PC-3 (cell line): ENCODE measurements around the gene IQCF5. TPM values are rescaled to one million over a fixed set of nuclear protein-coding genes. Genes with fewer than 3 reads are reported as not detected.
"Not testable (repeated sequence)": the region's sequence is repeated elsewhere in the genome, so short reads cannot be mapped to it uniquely, and the experiment has no call there.

Experiments used
- ATAC-seq: fragments of 200-7000 bp; cut with Tn5 transposase; 2 replicates; pipeline ENCODE4 v1.9.1; 2020; ENCODE audit warnings: mild to moderate bottlenecking, moderate library complexity
- BruUV-seq: library from RNA; stranded (reverse); fragments of 400-500 nt; replicated peaks from 2 replicates; lab custom pipeline; 2021; lab: Mats Ljungman, UMichigan
- CTCF ChIA-PET: fragments of 300-600 bp; sonication (Branson Sonifier 250); formaldehyde crosslinking; loops from one replicate; lab custom pipeline; 2022; ENCODE audit warnings: antibody characterized with exemption; lab: Charles Lee
- POLR2A ChIA-PET: fragments of 300-600 bp; sonication (Branson Sonifier 250); formaldehyde crosslinking; loops from one replicate; lab custom pipeline; 2022; ENCODE audit warnings: antibody characterized with exemption; ENCODE audit not compliant: unreplicated experiment; lab: Charles Lee
- DNase-seq: peaks from one replicate; pipeline ENCODE4 v3.0.0-alpha.2; 2015
- H2AFZ ChIP-seq: fragments of 300-600 bp; sonication (generic); 2 replicates; pipeline ENCODE4 v1.6.0; 2016; ENCODE audit warnings: antibody characterized with exemption, low read length
- H3F3A ChIP-seq: fragments of 300-600 bp; sonication (generic); one replicate; pipeline ENCODE4 v1.6.0; 2017; ENCODE audit warnings: antibody characterized with exemption, low read length, control low read depth, mild to moderate bottlenecking; ENCODE audit not compliant: unreplicated experiment
- H3K27ac ChIP-seq: fragments of 300-600 bp; sonication (generic); 2 replicates; pipeline ENCODE4 v1.5.1; 2016; ENCODE audit warnings: mild to moderate bottlenecking, low read length
- H3K27me3 ChIP-seq: fragments of 300-600 bp; sonication (generic); 2 replicates; pipeline ENCODE4 v1.6.1; 2016; ENCODE audit warnings: low read length, mixed read lengths
- H3K36me3 ChIP-seq: fragments of 300-600 bp; sonication (generic); 2 replicates; pipeline ENCODE4 v1.6.1; 2016; ENCODE audit warnings: low read depth, mixed run types, low read length, mixed read lengths
- H3K4me1 ChIP-seq: fragments of 300-600 bp; sonication (generic); 2 replicates; pipeline ENCODE4 v1.5.1; 2016; ENCODE audit warnings: low read length; ENCODE audit not compliant: insufficient read depth
- H3K4me2 ChIP-seq: fragments of 300-600 bp; sonication (generic); 2 replicates; pipeline ENCODE4 v1.6.0; 2016; ENCODE audit warnings: low read length
- H3K4me3 ChIP-seq: fragments of 300-600 bp; sonication (generic); 2 replicates; pipeline ENCODE4 v1.5.1; 2016; ENCODE audit warnings: mild to moderate bottlenecking, low read length, mixed read lengths
- H3K79me2 ChIP-seq: fragments of 300-600 bp; sonication (generic); 2 replicates; pipeline ENCODE4 v1.6.1; 2017; ENCODE audit warnings: low read length, mixed read lengths
- H3K9ac ChIP-seq: fragments of 300-600 bp; sonication (generic); 2 replicates; pipeline ENCODE4 v1.6.0; 2016; ENCODE audit warnings: mild to moderate bottlenecking, low read length
- H3K9me2 ChIP-seq: fragments of 300-600 bp; sonication (generic); replicated peaks from 2 replicates; pipeline ENCODE4 v1.6.1; 2016; ENCODE audit warnings: mixed run types, low read length, mixed read lengths
- H3K9me3 ChIP-seq: fragments of 300-600 bp; sonication (generic); 2 replicates; pipeline ENCODE4 v1.6.1; 2016; ENCODE audit warnings: low read length, mixed read lengths
- H4K20me1 ChIP-seq: fragments of 300-600 bp; sonication (generic); 2 replicates; pipeline ENCODE4 v1.6.1; 2016; ENCODE audit warnings: low read length, mixed read lengths
- EZH2 ChIP-seq: fragments of 300-600 bp; sonication (generic); IDR thresholded peaks from one replicate; pipeline ENCODE4 v1.6.1; 2017; ENCODE audit warnings: antibody characterized with exemption, mild to moderate bottlenecking, low read length; ENCODE audit not compliant: unreplicated experiment
- EZH2phosphoT487 ChIP-seq: fragments of 300-600 bp; sonication (generic); IDR thresholded peaks from 2 replicates; pipeline ENCODE4 v1.6.1; 2018; ENCODE audit warnings: mild to moderate bottlenecking, antibody characterized with exemption, low read length, borderline replicate concordance
- intact Hi-C: fragments of 100-400 bp; cut with micrococcal nuclease; formaldehyde crosslinking; loops from 2 replicates; pipeline ENCODE4 v1.9.0; 2023
- total RNA-seq: library from RNA; depleted of rRNA; stranded (reverse); fragments of >200 nt; gene quantifications from 2 replicates; pipeline ENCODE4 v1.2.3, GENCODE V29; 2014
- TF ChIP-seq, protein P1 (sequence below): fragments of 300-600 bp; sonication (generic); conservative IDR thresholded peaks from 2 replicates; pipeline ENCODE4 v1.5.1; 2017; ENCODE audit warnings: antibody characterized with exemption, low read depth, mild to moderate bottlenecking, low read length

IQCF5 gene
- total RNA-seq, 1 experiment from 2014 or later, result not detected

GRCh38 chr3:51908026-51908425, 32.6 kb upstream of the IQCF5 start:
- ChIA-PET CTCF (no interaction called here), POLR2A (no interaction called here)
- Histone ChIP-seq H3F3A (peaks cover 1% of the 10 kb centered on the region), H3K4me3 (no peak overlapping the region), H3K9me3 (peaks cover 4% of the 10 kb centered on the region; the same call in 1 of the 2 replicates), H3K4me1 (peaks cover under 1% of the 10 kb centered on the region; the same call in 1 of the 2 replicates), H4K20me1 (no peaks in the 10 kb centered on the region), H3K9ac (no peak overlapping the region), H3K4me2 (no peak overlapping the region), H2AFZ (no peak overlapping the region), H3K27me3 (no peaks in the 10 kb centered on the region), H3K79me2 (no peaks in the 10 kb centered on the region), H3K27ac (no peak overlapping the region), H3K9me2 (no peaks in the 10 kb centered on the region), H3K36me3 (no peaks in the 10 kb centered on the region)
- no TSS peak for BruUV-seq
- ATAC-seq (no peak), DNase-seq (no peak)
- intact Hi-C loops, result no loop called here
- TF ChIP-seq EZH2phosphoT487 (no peak), EZH2 (no peak)
- TF ChIP-seq, protein P1, sequence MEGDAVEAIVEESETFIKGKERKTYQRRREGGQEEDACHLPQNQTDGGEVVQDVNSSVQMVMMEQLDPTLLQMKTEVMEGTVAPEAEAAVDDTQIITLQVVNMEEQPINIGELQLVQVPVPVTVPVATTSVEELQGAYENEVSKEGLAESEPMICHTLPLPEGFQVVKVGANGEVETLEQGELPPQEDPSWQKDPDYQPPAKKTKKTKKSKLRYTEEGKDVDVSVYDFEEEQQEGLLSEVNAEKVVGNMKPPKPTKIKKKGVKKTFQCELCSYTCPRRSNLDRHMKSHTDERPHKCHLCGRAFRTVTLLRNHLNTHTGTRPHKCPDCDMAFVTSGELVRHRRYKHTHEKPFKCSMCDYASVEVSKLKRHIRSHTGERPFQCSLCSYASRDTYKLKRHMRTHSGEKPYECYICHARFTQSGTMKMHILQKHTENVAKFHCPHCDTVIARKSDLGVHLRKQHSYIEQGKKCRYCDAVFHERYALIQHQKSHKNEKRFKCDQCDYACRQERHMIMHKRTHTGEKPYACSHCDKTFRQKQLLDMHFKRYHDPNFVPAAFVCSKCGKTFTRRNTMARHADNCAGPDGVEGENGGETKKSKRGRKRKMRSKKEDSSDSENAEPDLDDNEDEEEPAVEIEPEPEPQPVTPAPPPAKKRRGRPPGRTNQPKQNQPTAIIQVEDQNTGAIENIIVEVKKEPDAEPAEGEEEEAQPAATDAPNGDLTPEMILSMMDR, result no peak

DNA sequence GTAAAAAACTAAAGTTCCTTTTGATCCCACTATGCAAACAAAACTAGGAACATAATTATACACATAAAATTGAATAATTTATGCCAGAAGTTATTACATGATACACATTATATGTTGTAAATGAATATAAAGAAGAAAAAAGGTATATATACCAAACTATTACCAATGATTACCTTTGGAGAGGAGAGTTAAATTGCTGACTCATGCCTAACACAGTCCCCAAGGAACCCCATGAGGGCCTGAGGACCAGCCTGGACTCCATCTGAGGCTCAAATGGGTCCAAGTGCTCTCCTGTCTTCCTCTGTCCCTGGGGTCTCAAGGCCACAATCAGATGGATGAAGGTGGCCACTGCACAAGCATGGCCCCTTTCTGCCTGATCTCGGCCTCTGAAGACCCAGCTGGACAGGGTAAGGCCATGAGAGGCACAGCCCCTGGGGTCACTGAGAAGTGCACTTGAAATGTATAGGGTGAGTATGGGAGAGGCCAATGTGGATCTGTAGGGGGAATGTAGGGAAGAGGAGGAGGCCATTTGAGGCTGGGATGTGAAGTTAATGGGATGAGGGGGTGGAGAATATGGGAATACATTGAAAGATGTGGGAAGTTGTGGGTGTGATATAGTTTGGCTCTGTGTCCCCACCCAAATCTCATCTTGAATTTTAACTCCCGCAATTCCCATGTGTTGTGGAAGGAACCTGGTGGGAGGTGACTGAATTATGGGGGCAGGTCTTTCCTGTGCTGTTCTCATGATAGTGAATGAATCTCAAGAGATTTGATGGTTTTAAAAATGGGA, 28.8 kb upstream of the IQCF5 start:
- Histone ChIP-seq H4K20me1 (no peaks in the 10 kb centered on the region), H3K9ac (no peak overlapping the region), H3K4me3 (no peak overlapping the region), H3K79me2 (no peaks in the 10 kb centered on the region), H3F3A (no peaks in the 10 kb centered on the region), H2AFZ (no peak overlapping the region), H3K9me3 (peaks cover 7% of the 10 kb centered on the region; the same call in 1 of the 2 replicates), H3K4me2 (no peak overlapping the region), H3K27me3 (no peaks in the 10 kb centered on the region), H3K27ac (no peak overlapping the region), H3K9me2 (no peaks in the 10 kb centered on the region), H3K36me3 (0 out of 2 replicates have a peak, but pooled peaks cover 2% of the 10 kb centered on the region), H3K4me1 (peaks cover 19% of the 10 kb centered on the region)
- ChIA-PET POLR2A (no interaction called here), CTCF (no interaction called here)
- no TSS peak for BruUV-seq
- TF ChIP-seq, protein P1, result no peak
- TF ChIP-seq EZH2, result no peak
- no peak for TF ChIP-seq EZH2phosphoT487
- ATAC-seq (no peak), DNase-seq (no peak)
- intact Hi-C loops, result no loop called here

- BruUV-seq, H3K9me2 ChIP-seq, H3K9me3 ChIP-seq, POLR2A ChIA-PET, H3K4me3 ChIP-seq, H3K79me2 ChIP-seq, intact Hi-C loops, H3K36me3 ChIP-seq, CTCF ChIA-PET, H4K20me1 ChIP-seq, H3K27me3 ChIP-seq, H3F3A ChIP-seq: not testable (repeated sequence)
- Histone ChIP-seq H2AFZ (peak overlapping the region; percentile 49; the same call in 1 of the 2 replicates), H3K4me2 (peak overlapping the region; percentile 65), H3K9ac (peak overlapping the region; percentile 54), H3K27ac (peak overlapping the region; percentile 91), H3K4me1 (peaks cover 21% of the 10 kb centered on the region)
- peak; percentile 87 for ATAC-seq
- peak; percentile 93 for DNase-seq
These were observed 27.0 kb upstream of the IQCF5 start for GRCh38 chr3:51902361-51902760.

DNA sequence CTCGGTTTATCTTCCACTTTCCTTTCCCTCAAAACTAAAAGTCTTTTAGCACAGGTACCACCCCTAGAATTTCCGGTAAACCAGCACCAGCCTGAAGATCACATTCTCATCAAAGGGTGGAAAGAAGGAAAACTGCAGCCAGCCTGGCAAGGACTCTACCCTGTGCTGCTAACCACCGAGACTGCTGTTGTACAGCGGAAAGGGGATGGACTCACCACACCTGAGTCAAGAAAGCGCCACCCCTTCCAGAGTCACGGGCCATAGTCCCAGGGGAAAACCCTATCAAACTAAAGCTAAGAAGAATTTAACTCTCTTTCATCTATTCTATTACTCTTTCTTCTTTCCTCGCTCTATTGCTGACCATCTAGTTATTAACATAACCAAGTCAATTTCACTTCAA, 24.6 kb upstream of the IQCF5 start:
- H3F3A ChIP-seq, ATAC-seq, H3K9me2 ChIP-seq, H4K20me1 ChIP-seq, H3K9me3 ChIP-seq, H3K4me2 ChIP-seq, H2AFZ ChIP-seq, H3K9ac ChIP-seq, H3K79me2 ChIP-seq, DNase-seq, H3K4me3 ChIP-seq, H3K27me3 ChIP-seq, intact Hi-C loops, H3K36me3 ChIP-seq, BruUV-seq, H3K27ac ChIP-seq, POLR2A ChIA-PET, CTCF ChIA-PET: not testable (repeated sequence)
- H3K4me1 ChIP-seq, result peaks cover 32% of the 10 kb centered on the region
